Kidney capillary endothelial cell (primary cell): ENCODE results near the gene COASY.

ENCODE experiments used
- DNase-seq: peaks from one replicate; pipeline ENCODE4 v3.0.0-alpha.2; 2018; ENCODE audit warnings: low spot score

The COASY gene

DNA sequence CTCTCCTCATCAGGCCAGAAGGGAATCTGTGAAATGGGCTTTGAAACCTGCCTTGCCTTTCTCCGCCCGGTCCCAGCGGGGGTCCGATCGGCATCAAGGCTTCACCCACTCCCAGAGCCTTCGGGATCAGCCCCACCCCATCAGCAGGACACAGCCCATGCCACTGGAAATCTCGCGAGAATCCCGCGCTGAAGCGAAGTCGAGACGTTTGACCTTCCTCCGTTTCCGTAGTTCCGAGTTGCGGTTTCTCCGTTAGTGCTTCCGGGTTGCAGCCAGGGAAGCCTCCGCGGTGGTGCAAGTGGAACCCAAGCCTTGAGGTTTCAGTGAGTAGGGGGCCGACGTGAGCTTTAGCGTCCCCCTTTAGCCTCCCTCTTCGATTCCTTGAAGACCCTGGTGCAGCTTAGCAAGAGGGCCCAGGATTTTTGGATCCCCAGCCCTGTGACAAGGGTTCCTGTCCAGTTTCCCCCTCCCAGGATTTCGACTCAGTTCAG lies at the start of gene COASY:
TSS of gene COASY (plus strand) at position 252 of the 491 bp plus-strand sequence. CDS start 475 bp downstream, outside the sequence.
- DNase-seq = peak; percentile 97

DNA sequence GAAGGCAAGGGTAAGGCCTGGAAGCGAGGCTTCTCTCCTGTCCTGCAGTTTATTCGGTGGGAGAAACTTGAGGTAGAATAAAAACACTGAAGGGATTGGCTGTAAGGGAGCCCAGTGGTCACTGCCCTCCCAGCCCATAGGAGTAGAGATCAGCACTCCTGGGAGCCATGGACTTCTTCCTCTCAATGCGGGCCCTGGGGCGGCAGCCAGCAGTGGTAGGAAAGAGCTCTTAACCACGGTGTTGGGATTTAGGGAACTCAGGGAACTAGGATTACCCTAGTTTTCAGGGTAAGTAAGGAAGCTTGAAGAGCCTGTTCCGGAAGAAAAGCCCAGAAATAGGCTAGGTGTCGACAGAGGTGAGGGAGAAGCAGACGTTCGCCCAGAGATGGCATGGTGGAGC lies 49.7 kb upstream of the COASY start:
- no peak for DNase-seq

DNA sequence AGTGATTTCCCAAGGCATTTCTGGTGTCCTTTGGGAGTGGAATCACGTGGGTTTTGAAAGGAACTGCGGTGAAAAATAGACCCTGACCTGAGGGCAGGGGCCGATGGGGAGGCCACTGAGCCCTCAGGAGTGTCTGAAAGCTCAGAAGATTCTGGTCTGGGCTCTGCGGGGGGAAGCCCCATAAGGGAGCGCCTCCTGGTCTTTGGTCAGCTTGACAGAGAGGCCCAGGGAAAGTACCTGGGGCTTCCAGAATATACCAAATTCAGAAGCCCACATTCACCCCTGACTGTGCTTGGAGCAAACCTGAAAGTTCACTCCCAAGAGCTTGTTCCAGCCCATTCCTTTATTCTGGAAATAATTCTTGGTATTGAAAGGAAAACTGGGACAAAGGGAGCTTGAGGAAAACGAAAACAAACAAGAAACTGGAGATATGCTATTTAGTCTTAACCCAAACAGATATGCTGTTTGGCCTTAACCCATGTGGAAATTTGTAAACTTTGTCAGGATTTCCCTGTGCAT lies 49.2 kb upstream of the COASY start:
- DNase-seq = no peak

DNA sequence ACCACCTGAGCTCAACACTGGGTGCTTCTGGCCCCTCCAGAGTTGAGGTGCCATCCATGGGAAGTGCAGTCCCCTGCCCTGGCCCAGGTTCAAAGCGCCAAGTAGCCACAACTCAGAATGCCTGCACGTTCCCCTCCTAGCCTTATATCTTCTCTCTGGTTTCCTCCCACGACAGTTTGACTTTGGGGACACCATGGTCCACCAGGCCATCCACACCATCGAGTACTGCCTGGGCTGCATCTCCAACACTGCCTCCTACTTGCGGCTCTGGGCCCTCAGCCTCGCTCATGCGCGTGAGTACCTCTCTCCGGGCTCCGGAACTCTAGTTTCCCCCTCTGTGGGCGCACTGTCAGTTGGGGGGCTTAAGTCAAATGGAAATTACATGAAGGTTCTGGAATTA lies 48.3 kb upstream of the COASY start:
- DNase-seq = no peak

DNA sequence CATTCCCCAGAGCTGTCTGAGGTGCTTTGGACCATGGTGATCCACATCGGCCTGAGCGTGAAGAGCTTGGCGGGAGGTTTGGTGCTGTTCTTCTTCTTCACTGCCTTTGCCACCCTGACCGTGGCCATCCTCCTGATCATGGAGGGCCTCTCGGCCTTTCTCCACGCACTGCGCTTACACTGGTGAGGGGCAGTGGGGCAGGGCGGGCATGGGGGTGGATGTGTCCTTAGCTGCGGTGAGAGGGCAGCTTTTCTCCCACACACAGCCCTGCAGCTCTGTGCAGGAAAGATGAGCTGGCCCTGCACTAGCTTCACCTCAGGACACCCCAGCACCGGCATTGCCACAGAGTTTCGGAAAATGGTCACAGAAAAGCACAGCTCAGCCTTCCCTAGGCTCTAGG lies 47.7 kb upstream of the COASY start:
- DNase-seq = no peak

DNA sequence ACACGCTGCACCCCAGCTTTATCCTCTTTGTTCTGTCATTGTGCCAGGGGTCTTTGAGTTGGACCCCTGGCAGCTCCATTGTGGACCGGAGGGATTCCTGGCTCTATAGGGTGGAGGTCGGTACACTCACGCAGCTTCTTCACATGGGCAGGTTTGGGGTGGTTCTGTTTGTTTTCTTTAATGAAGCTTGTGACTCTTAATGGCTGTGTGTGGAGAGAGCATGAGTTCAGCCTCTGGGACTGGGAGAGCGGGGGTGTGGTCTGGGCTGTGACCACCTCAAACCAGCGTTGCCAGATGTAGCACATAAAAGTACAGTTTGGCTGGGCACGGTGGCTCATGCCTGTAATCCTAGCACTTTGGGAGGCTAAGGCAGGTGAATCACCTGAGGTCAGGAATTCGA lies 47.1 kb upstream of the COASY start:
- DNase-seq = no peak

DNA sequence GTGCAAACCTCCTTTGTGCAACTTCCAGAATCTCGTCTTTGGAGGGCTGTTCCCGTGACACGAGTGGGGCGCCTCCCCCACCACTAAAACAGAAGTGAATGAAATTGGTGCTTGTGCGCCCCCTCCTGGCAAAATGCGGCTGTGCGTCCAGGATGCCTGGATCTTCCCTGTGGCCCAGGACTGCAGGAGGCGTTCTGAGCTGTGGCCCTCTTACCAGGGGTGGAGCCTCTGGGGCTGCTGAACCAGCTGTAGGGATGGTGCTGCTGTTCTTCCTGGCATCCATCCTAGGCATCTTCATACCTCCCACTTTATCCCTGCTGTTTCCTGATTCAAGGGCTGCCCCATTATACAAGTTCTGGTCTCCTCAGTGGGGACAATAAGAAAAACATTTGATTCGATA lies 44.4 kb upstream of the COASY start:
- peak; percentile 83 for DNase-seq

DNA sequence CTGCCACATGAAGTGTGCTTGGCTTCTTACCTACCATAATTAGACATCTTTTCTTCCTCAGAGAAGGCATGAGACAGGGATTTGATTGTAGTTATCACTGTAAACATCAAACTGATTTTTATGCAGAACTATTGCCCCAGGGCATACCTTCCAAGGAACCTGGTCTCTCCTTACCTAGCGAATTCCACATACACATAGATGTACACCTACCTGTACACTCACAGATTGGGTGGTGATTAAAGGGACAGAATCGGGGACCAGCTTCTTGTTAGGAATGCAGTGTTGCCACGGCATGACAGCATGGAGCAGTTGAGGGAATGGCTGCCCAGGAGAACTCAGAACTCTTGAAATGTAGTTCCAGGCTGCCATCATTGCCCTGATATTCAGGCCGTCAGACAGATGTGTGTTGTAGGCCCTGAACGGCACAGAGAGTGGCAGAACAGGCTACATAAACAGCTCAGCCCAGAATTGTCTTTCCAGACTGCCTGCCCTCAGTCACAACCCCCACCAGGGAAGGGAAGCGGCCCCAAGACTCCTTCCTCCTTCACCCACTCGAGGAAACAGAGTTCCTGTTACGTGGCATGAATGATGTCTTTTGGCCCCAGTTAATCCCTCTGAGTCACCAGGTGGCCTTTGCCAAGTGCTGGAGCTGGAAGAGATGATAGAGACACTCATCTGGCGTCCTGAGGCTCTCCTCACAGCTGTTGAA lies 43.7 kb upstream of the COASY start:
- peak; percentile 99 for DNase-seq

DNA sequence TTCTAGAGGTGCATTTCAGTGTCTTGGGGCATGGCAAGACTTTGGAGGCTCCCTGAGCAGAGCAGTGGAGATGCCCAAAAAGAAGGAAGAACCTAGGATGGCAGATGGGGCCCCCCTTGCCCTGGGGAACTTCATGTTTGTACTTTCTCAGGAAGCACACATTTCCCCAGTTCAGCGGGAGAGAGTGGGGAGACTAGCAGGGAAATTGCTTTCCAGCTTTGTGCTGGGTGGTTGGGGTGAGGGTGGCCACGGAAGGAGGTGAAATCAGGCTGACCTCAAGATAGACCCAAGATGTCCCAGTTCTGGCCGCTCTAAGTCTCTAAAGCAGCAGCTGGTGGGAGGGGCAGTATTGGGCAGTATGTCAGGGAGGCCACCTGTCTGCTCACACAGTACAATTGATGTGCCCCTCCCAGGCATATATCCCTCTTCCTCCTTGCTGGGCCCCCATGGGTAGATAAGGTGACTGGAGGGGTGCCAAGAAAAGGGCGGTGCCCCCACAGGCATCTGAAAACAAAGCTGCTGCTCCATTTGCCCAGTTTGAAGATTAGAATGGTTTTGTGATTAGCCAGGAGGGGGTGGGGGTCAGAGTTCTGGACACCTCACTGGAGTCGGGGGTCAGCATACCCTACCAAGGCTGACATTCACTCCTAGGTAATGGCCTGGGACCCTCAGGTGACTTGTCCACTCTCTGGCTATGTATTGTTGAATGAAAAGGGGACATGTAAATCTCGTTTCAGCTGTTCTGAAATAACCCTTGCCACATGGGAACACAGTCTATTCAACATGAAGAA lies 43.0 kb upstream of the COASY start:
- peak; percentile 62 for DNase-seq

DNA sequence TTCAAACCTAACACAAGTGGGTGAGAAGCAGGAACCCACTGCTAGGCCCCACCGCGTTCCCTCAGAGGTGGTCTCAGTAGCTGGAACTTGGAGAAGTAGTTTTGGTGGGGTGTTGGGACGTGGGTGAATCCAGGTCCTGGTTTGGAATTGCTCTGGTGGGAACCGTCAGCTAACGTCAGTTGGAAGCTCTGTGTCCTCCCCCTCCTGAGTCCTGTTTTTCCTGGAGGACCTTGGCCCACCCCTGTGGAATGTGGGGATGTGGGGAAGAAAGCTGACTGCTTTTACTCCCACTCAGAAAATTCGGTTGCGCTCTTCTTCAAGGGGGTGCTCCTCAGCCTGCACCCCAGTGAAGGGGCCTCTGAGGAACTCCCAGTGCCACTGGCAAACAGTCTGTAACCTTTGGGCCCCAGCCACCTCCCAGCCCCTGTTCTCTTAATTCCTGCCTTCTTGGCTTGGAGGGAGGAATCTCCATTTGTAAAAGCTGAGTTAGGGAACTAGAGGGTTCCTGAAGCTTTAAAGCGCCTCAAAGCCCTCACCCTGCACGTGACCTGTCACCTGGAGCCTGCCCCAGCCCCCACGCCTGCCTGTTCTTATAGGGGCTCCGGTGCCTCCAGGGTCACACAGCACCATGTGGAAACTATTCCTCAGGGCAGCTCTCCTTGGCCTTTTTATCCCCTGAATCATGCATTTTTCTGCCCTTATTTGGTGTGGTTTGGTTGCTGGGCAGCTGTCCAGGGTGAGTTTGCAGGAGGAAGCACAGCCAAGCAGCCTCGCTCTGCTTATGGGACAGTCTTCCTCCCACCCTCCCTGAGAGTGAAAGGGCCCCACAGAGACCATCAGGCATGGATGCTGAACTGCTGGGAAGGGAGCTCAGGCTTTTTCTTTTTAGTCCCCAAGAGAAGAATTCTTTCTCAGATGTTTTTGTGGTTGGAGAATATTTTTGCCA lies 42.1 kb upstream of the COASY start:
- peak; percentile 98 for DNase-seq

DNA sequence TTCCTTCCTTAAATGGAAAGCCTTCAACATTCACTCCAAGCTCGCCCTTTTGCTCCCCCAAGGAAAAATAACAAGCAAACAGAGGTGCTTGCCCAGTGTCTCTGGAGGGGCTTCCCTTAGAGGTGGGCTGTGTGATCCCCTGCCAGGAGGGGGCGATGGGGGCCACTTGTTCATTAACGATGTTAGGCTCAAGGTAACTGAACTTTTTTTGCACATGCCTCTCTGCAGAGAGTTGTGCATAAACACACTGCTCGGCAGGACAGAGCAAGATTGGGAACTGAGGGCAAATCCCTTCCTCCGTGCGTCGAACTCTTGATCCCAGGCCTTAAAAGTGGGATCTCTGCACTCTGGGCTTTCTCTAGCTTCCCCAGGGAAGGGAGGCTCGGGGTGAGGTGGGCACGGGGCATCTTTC lies 41.4 kb upstream of the COASY start:
- no peak for DNase-seq

DNA sequence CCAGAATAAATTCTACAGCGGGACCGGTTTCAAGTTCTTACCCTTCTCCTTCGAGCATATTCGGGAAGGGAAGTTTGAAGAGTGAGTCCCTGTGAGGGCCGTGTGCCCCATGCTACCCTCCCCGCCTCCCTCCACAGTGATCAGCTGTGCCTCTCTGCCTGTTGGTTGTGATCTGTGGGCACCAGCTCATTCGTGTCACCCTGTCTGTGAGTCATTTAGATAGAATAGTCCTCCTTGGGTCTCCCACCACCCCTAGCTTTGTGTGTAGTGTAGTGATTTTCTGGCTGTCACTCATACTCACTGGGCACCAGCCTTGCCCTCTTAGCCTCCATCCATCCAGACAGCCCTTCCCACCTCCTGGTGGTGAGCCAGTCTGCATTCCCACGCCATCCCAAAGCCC lies 40.9 kb upstream of the COASY start:
- peak; percentile 18 for DNase-seq

DNA sequence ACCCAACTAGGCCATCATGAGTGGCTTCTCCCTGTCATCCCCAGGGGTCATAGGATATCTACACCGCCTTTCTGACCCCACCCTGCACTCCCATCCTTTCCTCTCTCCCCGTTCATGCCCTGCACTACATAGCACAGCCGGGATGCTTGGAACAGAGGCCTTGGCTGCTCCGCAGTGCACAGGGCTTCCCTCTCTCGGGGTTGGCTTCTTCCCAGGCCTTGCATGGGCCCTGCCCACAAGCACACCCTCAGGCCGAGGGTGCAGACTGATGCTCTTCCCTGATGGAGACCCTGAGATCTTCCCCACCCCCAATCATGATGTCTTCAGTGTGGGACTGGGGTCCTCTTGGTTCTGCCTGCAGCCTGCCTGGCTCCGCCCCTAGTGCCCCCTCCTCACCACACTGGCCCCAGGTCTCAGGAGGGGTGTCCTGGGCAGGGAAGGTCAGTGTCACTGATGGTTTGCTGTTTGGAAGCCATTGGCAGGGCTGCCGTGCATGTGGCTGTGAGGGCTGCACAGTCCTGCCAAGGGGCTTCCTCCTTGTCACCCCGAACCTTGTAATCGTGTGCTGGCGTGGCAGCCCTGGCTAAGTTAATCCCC lies 40.2 kb upstream of the COASY start:
- no peak for DNase-seq

DNA sequence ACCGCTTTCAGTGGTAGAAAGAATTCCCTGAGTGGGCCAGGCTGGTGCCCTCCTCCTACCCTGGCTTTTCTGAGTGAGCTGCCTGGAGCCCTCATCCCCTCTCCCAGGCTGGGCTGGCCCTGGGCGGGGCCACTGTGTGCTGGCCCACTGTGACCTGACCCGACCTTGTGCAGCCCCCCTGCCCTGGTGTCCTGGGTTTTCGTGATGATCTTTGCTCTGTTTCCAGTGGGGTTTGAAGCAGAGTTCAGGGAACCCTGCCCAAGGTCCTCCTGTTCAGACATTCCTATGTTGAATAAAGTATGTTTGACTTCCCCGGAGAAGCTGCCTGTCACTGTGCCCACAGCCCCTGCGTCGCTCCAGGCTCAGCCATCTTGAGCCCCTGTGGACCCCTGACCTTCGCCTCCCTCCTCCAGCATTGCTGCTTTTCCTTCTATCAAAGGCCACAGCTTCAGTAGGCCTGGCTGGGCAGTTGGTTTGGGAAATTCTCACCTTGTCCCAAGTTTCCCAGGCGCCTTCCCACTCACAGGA lies 39.6 kb upstream of the COASY start:
- no peak for DNase-seq

DNA sequence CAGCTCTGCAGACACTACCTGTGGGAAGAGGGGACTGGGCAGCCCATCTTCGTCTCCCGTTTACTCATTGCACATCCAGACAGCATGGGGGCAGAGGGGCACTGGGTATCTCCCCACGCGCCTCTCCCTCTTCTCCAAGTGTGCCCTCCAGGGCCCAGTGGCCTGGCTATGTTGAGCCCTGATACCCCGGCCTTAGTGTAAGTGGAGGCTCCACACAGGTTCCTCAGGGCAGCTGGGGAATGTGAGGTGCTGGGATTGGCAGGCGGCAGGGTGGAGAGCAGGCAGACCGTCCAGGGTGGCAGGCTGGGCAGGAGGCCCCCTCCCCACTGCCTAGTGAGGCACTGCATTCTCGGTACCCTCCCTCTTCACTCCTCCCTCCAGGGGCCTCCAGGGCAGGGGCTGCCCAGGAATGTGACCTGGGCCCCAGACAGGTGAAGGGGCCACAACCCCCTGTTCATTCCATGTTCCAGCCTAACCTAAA lies 39.1 kb upstream of the COASY start:
- no peak for DNase-seq

DNA sequence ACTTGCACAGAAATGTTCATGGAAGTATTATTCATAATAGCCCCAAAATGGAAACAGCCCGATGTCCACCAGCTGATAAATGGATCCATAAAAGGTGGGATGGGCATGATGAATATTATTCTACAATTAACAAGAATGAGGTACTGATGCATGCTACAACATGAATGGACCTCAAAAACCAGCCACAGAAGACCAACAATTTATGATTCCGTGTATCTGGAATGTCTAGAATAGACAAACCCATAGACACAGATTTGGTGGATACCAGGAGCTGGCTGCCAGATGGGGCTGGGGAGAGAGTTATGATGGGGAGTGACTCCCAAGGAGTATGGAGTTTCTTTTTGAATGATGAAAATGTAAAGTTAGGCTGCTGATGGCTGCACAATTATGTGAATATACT lies 36.7 kb upstream of the COASY start:
- no peak for DNase-seq

DNA sequence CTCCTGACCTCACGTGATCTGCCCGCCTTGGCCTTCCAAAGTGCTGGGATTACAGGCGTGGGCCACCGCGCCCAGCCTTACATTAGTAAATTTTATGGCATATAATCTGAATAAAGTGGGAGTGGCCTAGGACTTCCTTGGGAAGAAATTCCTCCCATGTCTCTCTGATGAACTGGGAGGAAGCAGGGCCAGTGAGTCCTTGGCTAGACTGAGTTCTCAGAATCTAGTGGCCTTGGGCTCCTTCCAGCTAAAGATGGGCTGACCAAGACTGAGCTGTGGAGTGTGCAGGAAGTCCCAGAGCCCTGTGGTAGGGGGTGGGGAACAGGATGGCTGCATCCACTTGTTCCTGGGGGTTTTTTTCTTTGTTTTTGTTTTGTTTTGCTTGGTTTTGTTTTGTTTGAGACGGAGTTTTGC lies 35.9 kb upstream of the COASY start:
- peak; percentile 94 for DNase-seq

DNA sequence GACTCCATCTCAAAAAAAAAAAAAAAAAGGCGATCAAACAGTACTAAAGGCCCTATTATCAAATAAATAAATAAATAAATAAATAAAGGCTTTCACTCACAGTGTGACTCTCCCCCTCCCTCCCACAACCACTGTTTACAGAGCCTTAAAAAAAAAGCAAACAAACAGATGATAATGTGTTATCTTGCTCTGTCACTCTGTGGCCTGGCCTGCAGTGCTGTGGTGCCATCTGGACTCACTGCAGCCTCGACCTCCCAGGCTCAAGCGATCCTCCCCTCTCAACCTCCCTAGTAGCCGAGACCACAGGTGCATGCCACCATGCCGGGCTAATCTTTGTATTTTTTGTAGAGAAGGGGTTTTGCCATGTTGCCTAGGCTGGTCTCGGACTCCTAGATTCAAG lies 34.0 kb upstream of the COASY start:
- DNase-seq = no peak

DNA sequence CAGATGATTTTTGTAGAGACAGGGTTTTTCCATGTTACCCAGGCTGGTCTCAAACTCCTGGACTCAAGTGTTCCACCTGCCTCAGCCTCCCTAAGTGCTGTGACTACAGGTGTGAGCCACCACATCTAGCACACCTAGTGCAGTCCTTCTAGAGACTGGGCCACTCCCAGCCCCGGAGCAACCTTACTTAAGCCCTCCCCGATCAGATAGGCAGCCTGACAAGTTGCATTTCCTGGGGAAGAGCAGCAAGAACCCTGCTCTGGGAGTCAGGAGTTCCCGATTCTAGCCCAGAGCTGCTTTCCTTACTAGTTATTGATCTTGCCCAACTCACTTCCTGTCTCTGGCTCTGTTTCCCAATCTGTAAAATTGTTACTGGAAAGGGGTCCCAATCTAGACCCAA lies 32.9 kb upstream of the COASY start:
- no peak for DNase-seq

DNA sequence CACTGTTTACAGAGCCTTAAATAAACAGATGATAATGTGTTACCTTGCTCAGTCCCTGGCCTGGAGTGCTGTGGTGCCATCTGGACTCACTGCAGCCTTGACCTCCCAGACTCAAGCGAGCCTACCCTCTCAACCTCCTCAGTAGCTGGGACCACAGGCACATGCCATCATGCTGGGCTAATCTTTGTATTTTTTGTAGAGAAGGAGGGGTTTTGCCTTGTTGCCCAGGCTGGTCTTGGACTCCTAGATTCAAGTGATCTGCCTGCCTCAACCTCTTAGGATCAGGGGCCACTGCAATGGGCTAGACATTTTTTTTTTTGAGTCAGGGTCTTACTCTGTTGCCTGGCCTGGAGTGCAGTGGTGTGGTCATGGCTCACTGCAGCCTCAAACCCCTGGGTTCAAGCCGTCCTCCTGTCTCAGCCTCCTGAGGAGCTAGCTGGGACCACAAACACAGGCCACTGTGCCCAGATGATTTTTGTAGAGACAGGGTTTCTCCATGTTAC lies 30.9 kb upstream of the COASY start:
- no peak for DNase-seq
